Mucosa of rectum (tissue), 2 donors: ENCODE measurements around the gene USH1C.

ENCODE experiments used
- H3K27ac ChIP-seq, 2 donors: one replicate each; pipeline ENCODE4 v1.7.0; 2013; ENCODE audit warnings: inconsistent platforms in 2 of 2, low read depth in 2 of 2, low read length in 2 of 2
- H3K27me3 ChIP-seq, 2 donors: one replicate each; pipeline ENCODE4 v1.7.0; 2013; ENCODE audit warnings: low read length in 2 of 2; ENCODE audit not compliant: control insufficient read depth in 2 of 2, insufficient read depth in 2 of 2
- H3K36me3 ChIP-seq, 2 donors: one replicate each; pipeline ENCODE4 v1.7.0; 2013; ENCODE audit warnings: low read length in 2 of 2; ENCODE audit not compliant: control insufficient read depth in 2 of 2, insufficient read depth in 2 of 2
- H3K4me1 ChIP-seq, 2 donors: one replicate each; pipeline ENCODE4 v1.7.0; 2013; ENCODE audit warnings: low read length in 2 of 2, mild to moderate bottlenecking in 1 of 2; ENCODE audit not compliant: control insufficient read depth in 2 of 2, insufficient read depth in 2 of 2
- H3K4me3 ChIP-seq, 2 donors: one replicate each; pipeline ENCODE4 v1.7.0; 2013; ENCODE audit warnings: low read length in 2 of 2
- H3K9ac ChIP-seq, 2 donors: one replicate each; pipeline ENCODE4 v1.7.0; 2013; ENCODE audit warnings: low read length in 2 of 2, low read depth in 1 of 2, mild to moderate bottlenecking in 1 of 2
- H3K9me3 ChIP-seq, 2 donors: one replicate each; pipeline ENCODE4 v1.7.0; 2013; ENCODE audit warnings: low read length in 2 of 2; ENCODE audit not compliant: control insufficient read depth in 2 of 2
- donor health status: healthy.
- donor health status: Normal muscosa, but diverticular disease.

Gene USH1C

DNA sequence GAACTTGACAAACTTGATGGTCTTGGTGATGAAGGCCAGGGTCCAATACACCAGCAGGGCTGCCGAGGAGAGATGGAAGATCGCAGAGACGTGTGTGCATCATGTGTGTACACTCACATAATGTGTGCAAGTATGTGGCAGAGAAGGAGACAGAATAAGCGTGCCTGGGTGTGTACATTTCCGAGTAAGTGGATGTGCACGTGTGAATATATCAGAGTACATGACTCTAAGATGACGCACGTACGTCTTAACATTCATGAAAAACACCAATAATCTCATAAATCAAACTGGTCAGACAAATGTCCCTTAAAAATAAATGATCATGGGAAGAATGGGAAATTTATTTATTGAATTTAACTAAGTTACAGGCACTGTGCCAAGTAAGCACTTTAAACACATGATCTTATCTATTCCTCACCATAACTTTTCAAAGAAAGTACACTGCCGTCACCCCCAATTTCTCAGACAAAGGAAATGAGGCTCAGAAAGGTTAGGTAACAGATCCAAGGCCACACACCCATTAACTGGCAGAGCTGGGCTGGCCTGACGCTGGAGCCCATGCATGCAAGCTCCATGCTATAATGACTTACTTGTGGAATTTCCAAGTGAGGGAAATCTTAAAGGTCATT is 80.6 kb downstream of the USH1C start:
- Histone ChIP-seq H3K9ac (no peak overlapping the region), H3K9me3 (no peaks in the 10 kb centered on the region), H3K36me3 (no peaks in the 10 kb centered on the region), H3K27ac (no peak overlapping the region), H3K4me3 (no peak overlapping the region), H3K4me1 (no peaks in the 10 kb centered on the region), H3K27me3 (no peaks in the 10 kb centered on the region)

DNA sequence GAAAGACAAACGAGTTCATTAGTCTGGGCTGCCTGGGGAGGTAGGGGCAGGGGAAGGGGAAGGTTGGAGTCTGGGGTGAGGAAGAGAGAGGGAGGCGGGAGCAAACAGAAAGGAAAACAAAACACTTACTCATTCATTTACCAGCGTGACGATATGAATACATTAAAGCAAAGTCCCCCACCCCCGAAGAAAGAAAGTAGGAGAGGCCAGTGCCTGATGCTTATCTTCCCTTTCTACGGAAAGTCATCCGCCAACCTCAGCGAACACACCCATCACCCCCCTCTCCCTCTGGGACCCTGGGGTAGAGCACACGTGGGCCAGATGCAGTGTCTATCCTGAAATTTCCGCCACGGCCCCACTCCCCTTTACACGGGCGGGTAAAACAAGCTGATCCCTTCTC is 81.3 kb downstream of the USH1C start:
- H3K27me3 ChIP-seq: no peaks in the 10 kb centered on the region
- no peaks in the 10 kb centered on the region for H3K36me3 ChIP-seq

DNA sequence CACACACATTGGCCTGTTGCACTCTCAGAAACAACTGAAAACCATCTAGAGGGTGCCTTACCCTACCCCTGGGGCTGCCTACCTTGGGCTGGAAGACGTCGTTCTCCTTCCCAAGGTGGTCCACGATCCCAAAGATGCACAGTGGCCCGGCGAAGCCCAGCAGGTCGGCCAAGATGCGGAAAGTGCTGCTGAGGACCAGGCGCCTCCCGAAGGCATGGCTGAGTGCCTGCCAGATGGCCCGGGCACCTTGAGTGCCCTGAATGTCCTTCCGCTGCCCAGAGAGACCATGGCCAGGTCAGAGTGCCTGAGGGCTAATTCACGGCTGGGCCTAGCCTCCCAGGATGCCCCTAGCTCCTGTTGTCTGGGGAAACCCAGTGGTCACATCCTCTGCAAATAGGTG is 83.8 kb downstream of the USH1C start:
- no peak overlapping the region for H3K4me3 ChIP-seq
- H3K9me3 ChIP-seq: no peaks in the 10 kb centered on the region
- no peak overlapping the region for H3K27ac ChIP-seq
- no peaks in the 10 kb centered on the region for H3K36me3 ChIP-seq
- no peak overlapping the region for H3K9ac ChIP-seq
- no peaks in the 10 kb centered on the region for H3K27me3 ChIP-seq
- H3K4me1 ChIP-seq: no peaks in the 10 kb centered on the region

More for the DNA sequence above, 81.3 kb downstream of the USH1C start:
- Histone ChIP-seq H3K9ac (no peak overlapping the region), H3K27ac (no peak overlapping the region), H3K4me1 (no peaks in the 10 kb centered on the region), H3K4me3 (no peak overlapping the region), H3K9me3 (no peaks in the 10 kb centered on the region)

DNA sequence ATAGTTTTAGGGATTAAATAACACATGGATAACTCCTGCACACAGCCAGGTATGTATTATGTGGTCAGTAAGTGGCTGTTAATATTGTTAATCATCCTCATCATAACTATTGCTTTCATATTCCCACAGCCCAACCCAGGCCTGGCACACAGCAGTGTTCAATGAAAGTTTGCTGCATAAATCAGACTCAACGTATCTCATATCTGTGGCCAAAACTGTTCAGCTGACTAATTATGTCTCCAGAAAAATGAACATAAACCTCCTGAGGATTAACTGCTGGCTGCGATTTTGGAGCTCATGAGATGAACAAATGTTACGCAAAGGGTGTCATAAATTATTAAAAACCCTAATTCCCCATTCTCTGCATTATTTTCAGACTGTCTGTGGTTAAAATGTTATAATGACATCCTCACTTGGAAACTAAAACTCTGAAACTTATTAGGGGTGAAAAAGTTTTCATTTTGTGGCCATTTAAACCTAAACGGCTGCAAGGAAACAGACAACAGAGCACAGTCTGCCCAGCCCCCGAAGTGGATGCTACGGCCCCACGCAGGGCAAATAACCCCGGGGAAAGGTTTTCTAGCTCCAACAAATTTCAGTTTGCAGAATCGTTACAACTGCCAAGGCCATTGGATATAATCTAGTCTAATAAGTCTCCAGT is 84.8 kb downstream of the USH1C start:
- no peaks in the 10 kb centered on the region for H3K36me3 ChIP-seq
- H3K9ac ChIP-seq: no peak overlapping the region
- H3K27ac ChIP-seq: no peak overlapping the region
- no peak overlapping the region for H3K4me3 ChIP-seq
- H3K27me3 ChIP-seq: no peaks in the 10 kb centered on the region
- H3K9me3 ChIP-seq: no peaks in the 10 kb centered on the region
- no peaks in the 10 kb centered on the region for H3K4me1 ChIP-seq

DNA sequence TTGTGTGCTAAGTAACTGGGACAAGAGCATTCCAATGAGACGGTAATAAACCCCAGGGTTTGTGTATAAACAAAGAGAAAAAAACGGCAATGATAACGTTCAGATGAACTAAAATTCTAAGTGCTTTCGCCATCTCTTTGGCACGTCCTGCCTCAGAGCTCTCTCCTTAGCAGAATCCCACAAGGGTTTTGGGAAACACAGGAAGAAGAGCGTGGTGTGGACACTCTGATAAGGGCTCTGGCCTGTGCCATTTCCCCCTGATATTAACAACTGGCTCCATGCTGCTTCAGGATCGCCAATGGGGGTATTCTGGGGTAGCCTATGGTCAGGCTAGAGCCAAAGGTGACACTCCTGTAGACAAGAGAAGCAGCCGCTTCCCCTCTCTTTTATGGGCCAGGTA is 85.9 kb downstream of the USH1C start:
- no peak overlapping the region for H3K27ac ChIP-seq
- H3K9ac ChIP-seq: no peak overlapping the region
- no peaks in the 10 kb centered on the region for H3K9me3 ChIP-seq
- H3K36me3 ChIP-seq: no peaks in the 10 kb centered on the region
- no peaks in the 10 kb centered on the region for H3K4me1 ChIP-seq
- no peaks in the 10 kb centered on the region for H3K27me3 ChIP-seq
- no peak overlapping the region for H3K4me3 ChIP-seq

DNA sequence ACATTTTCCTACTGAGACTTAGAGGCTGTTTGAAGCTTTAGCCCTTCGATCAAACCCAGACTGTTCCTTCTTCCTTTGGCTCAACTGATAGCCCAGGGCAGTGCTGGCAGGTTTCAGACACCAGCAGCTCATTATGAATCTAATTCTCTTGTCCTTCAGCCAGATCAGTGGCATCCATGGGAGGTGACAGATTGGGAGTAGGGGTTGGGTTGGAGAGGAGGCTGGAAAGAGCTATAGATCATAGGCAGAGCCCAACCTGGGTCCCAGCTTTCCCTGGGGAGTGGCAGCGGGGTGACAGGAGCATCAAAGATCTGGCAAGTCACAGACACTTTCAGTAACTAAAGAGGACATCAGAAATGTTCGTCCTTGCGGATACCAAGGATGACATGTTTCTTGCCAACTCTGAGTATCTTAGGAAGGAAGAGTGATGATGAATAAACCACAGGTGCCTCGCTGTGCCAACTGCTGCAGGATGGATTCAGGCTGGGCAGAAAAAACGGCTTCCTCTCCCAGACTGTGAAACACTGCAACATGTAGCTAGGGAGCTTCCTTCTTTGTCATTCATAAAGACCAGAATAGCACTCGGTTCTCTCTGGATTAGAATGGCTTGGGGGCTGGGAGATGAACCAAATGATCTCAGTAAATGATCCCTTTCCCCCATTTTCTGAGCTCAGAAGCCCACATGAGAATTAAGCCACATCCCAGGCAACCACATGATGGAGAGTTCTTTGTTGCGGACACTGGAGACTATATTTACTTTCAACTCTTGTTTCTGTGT is 86.6 kb downstream of the USH1C start:
- Histone ChIP-seq H3K4me3 (no peak overlapping the region), H3K9ac (no peak overlapping the region), H3K36me3 (no peaks in the 10 kb centered on the region), H3K27me3 (no peaks in the 10 kb centered on the region), H3K4me1 (no peaks in the 10 kb centered on the region), H3K9me3 (no peaks in the 10 kb centered on the region), H3K27ac (no peak overlapping the region)

DNA sequence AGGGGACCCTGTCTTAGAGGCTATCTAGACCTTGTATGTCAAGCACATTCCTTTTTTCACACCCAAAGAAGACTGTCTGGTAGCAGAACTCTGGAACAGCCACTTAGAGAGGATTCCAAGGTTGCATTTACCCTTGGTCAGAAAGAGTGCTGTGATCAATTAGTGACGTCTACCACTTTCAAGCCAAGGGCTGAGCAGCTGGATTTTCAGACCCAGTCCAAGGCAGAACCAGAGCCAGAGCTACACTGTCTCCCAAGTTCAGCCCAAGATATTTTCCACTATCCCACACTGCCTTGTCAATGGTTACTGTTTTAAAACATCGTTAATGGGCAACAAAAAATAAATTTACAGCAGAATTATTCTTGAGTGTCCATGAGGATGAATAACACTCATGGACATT is 91.5 kb downstream of the USH1C start:
- Histone ChIP-seq H3K4me1 (no peaks in the 10 kb centered on the region), H3K27me3 (no peaks in the 10 kb centered on the region), H3K9me3 (no peaks in the 10 kb centered on the region), H3K27ac (no peak overlapping the region), H3K36me3 (no peaks in the 10 kb centered on the region), H3K9ac (no peak overlapping the region), H3K4me3 (no peak overlapping the region)

DNA sequence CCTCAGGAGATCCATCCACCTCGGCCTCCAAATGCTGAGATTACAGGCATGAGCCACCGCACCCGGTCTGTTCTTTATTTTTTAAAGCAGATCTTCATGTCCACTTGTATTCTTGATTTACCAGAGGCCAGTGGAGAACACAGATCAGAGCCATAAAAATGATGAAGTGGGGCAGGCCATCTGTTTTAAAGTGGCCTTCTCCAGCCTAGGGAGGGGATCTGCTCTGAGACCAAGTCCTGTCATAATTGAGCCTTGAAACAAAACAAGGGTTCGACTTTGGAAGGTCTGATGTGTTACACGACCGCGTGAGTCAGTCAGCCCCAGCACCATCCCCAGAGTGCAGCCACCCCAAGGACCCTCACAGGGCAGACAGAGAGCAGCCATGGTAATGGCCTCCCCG is 95.1 kb downstream of the USH1C start:
- Histone ChIP-seq H3K9me3 (no peaks in the 10 kb centered on the region), H3K4me3 (no peak overlapping the region), H3K4me1 (no peaks in the 10 kb centered on the region), H3K27ac (no peak overlapping the region), H3K36me3 (no peaks in the 10 kb centered on the region), H3K27me3 (no peaks in the 10 kb centered on the region), H3K9ac (no peak overlapping the region)

DNA sequence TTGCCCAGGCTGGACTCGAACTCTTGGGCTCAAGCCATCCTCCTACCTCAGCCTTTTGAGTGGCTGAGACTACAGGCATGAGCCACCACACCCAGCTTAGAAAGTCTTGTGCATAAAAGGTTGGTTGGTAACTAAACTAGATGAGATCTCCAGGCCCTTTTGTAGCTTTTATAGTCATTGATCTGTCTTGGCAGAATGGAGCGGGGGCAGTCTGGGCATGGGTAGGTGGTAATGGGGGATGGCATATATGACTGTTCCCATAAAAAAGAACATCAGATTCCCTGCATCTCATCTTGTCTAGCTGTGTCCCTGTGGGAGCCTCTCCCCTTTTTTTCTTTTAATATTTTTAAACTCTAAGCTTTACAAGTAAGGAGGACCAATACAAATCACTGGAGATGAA is 97.7 kb downstream of the USH1C start:
- no peaks in the 10 kb centered on the region for H3K27me3 ChIP-seq
- no peak overlapping the region for H3K4me3 ChIP-seq
- no peaks in the 10 kb centered on the region for H3K9me3 ChIP-seq
- H3K27ac ChIP-seq: no peak overlapping the region
- H3K36me3 ChIP-seq: no peaks in the 10 kb centered on the region
- no peaks in the 10 kb centered on the region for H3K4me1 ChIP-seq
- H3K9ac ChIP-seq: no peak overlapping the region

DNA sequence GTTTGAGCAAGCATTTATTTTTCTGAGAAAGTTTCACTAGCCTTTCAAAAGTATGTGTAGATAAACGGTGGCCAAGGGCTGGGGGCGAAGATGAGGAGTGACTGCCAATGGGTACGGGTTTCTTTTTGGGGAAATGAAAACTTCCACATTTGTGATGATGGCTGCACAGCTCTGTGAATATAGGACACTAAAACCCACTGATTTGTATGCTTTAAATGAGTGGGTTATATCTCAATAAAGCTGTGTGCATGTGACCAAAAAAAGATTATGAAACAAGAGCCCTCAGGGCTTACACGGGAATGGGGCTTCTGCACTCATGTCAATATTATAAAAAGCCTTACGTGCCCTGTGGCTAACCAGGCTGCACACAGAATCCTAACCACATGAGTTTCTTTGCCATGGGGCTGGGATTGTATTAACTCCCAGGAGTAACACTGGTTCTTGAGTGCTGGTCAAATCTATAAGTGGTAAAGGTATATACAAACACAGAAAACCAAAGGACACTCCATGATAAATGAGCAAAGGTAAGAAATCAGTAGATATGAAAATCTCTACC is 98.9 kb downstream of the USH1C start:
- Histone ChIP-seq H3K27ac (no peak overlapping the region), H3K4me1 (no peaks in the 10 kb centered on the region), H3K27me3 (peaks cover under 1 to 3% of the 10 kb centered on the region in 2 donors), H3K36me3 (no peaks in the 10 kb centered on the region), H3K4me3 (no peak overlapping the region), H3K9me3 (no peaks in the 10 kb centered on the region), H3K9ac (no peak overlapping the region)
